NCI-H2029 treated with DMSO at 0.1 percent for 48 hours (cell line): Measurements from ENCODE around the gene POLR2E.
A peak's percentile ranks its signal among the peaks of the same experiment; 100 is the strongest.

ENCODE experiments used
- DNase-seq: peaks from one replicate; lab custom pipeline; 2025; lab: John Stamatoyannopoulos, UW

POLR2E gene

DNA sequence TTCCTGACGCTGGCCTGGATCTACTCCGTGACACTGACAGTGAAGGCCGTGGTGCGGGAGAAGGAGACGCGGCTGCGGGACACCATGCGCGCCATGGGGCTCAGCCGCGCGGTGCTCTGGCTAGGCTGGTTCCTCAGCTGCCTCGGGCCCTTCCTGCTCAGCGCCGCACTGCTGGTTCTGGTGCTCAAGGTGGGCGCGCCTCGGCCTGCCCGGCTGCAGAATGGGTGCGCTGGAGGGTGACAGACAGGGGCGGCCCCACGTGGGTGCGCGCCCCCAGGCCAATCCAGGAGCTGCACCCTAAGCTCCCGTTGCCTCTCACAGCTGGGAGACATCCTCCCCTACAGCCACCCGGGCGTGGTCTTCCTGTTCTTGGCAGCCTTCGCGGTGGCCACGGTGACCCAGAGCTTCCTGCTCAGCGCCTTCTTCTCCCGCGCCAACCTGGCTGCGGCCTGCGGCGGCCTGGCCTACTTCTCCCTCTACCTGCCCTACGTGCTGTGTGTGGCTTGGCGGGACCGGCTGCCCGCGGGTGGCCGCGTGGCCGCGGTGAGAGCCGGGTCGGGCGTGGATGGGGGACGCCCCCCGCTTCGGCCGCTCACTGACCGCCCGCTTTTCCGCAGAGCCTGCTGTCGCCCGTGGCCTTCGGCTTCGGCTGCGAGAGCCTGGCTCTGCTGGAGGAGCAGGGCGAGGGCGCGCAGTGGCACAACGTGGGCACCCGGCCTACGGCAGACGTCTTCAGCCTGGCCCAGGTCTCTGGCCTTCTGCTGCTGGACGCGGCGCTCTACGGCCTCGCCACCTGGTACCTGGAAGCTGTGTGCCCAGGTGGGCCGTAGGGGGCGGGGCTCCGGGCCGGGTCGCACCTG is 48.1 kb downstream of the POLR2E start:
- DNase-seq, result no peak

DNA sequence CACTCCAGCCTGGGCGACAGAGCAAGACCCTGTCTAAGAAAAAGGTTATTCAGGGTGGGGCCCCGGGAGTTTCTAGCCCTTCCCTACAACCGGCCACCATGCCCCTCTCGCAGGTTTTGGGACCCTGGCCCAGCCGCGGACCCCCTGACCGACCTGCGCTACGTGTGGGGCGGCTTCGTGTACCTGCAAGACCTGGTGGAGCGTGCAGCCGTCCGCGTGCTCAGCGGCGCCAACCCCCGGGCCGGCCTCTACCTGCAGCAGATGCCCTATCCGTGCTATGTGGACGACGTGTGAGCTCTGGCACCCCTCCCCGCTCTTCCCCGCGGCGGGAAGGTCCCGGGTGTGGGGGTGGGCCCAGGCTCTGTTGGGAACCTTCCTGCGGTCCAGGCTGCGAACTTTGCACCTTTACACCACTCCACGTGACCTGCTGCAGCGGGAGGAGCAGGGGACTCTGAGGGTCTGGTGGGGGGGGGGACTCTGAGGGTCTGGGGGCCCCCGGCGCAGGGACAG is 49.0 kb downstream of the POLR2E start:
- no peak for DNase-seq

- DNase-seq, result no peak
Observed at GRCh38 chr19:1045247-1045603, 50.0 kb downstream of the POLR2E start.

DNA sequence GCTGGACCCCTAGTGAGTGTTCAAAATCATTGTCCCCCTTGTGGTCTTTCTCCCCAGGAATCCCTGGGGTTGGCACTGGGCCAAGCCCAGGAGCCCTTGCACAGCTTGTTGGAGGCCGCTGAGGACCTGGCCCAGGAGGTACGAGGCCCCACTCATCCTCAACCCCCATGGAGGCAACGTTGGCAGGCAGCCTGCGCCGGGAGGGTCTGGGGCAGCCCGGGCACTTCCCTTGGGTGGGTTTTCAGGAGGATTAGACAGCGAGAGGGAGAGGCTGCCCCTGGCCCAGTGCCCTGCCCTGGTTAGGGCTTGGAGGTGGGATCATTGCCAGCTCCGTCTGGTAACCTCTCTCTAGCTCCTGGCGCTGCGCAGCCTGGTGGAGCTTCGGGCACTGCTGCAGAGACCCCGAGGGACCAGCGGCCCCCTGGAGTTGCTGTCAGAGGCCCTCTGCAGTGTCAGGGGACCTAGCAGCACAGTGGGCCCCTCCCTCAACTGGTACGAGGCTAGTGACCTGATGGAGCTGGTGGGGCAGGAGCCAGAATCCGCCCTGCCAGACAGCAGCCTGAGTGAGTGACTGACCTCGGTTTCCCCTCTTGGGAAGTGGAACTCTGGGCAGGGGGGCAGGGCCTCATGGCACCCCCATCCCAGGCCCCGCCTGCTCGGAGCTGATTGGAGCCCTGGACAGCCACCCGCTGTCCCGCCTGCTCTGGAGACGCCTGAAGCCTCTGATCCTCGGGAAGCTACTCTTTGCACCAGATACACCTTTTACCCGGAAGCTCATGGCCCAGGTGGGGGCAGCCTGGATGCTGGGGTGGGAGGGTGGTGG is 52.3 kb downstream of the POLR2E start:
- peak; percentile 46 for DNase-seq

GRCh38 chr19:1041835-1042685 is 53.1 kb downstream of the POLR2E start:
- peak; percentile 50 for DNase-seq

DNA sequence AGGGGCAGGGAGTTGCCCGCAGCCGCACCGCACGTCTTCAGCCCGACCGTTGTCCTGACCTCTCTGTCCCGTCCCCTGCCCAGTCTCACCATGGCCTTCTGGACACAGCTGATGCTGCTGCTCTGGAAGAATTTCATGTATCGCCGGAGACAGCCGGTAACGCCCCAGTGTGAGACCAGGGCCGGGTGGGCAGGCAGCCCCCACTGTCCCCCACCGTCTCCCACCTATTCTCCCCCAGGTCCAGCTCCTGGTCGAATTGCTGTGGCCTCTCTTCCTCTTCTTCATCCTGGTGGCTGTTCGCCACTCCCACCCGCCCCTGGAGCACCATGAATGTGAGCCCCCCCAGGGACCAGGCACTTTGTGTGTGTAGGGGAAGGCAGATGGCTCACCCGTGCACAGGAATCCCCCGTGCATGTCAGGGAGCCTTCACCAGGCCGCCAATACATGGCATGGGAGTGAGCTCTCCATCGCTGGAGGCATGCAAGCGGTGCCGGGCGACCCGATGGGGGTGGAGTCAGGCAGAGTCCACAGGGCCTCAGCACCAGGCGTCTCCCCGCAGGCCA is 53.8 kb downstream of the POLR2E start:
- no peak for DNase-seq

GRCh38 chr19:1040476-1041271 is 54.5 kb downstream of the POLR2E start:
- DNase-seq, result peak; percentile 82

DNA sequence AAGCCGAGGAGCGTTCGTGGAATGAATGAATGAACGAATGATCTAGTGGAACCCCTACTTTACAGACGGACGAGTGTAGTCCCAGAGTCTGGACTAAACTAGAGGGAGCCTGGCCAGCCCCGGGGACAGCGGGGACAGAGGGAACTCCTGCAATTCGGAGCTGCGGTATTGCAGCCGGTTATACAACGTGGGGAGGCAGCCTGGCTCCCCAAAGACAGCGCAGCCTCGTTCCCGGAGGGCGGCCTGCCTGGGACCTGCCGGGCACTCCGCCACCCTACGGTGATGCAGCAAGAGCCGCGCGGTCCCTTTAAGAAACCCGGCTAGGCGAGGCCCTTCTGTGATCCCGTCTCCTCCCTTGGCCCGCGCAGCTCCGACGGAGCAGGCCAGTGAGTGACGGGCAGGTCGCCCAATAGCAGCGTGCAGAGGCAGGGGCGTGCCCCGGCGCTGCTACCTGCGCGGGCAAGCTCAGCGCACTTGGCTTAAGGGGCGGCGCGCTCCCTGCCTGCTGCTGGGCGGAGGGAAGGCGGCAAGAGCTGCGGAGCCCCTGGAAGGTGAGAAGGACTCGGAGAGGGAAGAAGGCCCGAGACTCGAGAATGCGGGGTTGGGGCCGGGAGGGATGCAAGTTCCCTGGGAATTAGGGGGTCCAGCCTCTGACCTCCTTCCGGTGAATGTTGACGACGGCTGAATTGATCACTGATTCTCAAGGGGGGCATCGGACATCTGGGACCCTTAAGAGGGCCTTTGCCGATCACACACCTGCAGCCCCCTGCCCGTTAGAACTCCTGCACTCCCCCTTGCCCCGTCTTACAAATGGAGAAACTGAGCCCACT is 55.3 kb downstream of the POLR2E start, which contains the start of gene ABCA7:
Gene ABCA7 (plus strand): TSS at position 462 of the 830 bp plus-strand sequence. CDS start 1,255 bp downstream, outside the sequence.
- DNase-seq, result peak; percentile 82

DNA sequence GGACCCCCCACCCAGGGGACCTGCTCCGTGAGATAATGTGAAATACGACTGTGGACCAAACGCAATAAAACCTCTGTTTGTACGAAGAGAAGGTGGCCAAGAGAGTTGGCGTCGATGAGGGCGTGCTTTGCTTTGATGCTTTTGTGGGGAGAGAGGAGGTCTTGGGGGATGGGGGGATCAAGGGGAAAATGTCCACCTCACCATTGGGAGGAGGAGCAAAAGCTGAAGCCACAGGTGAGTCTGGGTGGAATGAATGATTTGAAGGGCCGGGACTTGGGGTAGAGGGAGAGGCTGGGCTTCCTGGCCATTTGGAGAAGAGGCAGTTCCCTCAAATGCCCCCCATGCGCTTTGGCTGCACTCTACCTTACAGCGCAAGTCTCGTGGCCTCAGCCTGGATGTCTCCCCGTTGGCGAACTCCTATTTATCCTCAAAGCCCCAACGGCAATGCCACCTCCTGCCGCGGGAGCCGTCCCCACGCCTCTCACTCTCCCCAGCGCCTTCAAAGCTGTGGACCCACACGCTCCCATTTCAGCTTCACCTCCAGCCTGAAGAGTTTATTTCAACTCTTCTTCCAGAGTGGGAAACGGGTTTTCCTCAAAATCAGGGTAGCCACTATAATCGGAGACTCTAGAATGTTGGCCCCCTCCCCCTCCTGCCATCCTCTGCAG is 56.1 kb downstream of the POLR2E start:
- DNase-seq, result no peak

DNA sequence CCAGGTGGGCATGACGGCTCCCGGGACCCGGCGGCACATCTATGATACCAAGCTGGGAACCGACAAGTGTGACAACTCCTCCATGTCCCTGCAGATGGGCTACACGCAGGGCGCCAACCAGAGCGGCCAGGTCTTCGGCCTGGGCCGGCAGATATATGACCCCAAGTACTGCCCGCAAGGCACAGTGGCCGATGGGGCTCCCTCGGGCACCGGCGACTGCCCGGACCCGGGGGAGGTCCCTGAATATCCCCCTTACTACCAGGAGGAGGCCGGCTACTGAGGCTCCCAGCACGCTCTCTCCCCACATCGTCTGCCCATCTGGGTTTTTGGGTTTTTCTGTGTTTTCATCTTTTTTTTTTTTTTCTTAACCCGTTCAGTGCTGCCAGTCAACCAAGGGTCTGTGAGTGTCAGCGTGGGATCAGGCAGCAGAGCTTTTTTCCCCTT is 57.5 kb downstream of the POLR2E start:
- DNase-seq, result no peak
